GM18520 (cell line): ENCODE results near the gene UBE2QL1.

Experiments
- ATAC-seq: cut with Tn5 transposase; IDR thresholded peaks from one replicate; pipeline ENCODE4 v1.9.1; 2021; ENCODE audit not compliant: unreplicated experiment

The UBE2QL1 gene

GRCh38 chr5:6453937-6454560 lies 5.4 kb downstream of the UBE2QL1 start:
- ATAC-seq, result no peak

GRCh38 chr5:6454628-6455053 lies 6.0 kb downstream of the UBE2QL1 start:
- ATAC-seq, result no peak

GRCh38 chr5:6455571-6456200 lies 7.0 kb downstream of the UBE2QL1 start:
- no peak for ATAC-seq

GRCh38 chr5:6456766-6457370 lies 8.2 kb downstream of the UBE2QL1 start:
- no peak for ATAC-seq

- no peak for ATAC-seq
Observed at GRCh38 chr5:6457592-6457991, 8.9 kb downstream of the UBE2QL1 start.

- ATAC-seq, result no peak
Observed at GRCh38 chr5:6458833-6459232, 10.2 kb downstream of the UBE2QL1 start.

- ATAC-seq, result no peak
Observed at GRCh38 chr5:6459896-6460295, 11.2 kb downstream of the UBE2QL1 start.

- ATAC-seq, result no peak
Observed at GRCh38 chr5:6461006-6461405, 12.3 kb downstream of the UBE2QL1 start.

- ATAC-seq, result no peak
Observed at GRCh38 chr5:6461793-6462650, 13.4 kb downstream of the UBE2QL1 start.

- ATAC-seq, result no peak
Observed at GRCh38 chr5:6462671-6463070, 14.0 kb downstream of the UBE2QL1 start.

- ATAC-seq, result no peak
Observed at GRCh38 chr5:6464441-6464840, 15.8 kb downstream of the UBE2QL1 start.

GRCh38 chr5:6465831-6466790 lies 17.5 kb downstream of the UBE2QL1 start:
- ATAC-seq, result no peak

GRCh38 chr5:6466975-6467567 lies 18.4 kb downstream of the UBE2QL1 start:
- ATAC-seq, result no peak

- ATAC-seq, result no peak
Observed at GRCh38 chr5:6467591-6467990, 18.9 kb downstream of the UBE2QL1 start.

GRCh38 chr5:6468104-6468503 lies 19.4 kb downstream of the UBE2QL1 start:
- no peak for ATAC-seq

GRCh38 chr5:6468870-6469269 lies 20.2 kb downstream of the UBE2QL1 start:
- ATAC-seq, result no peak

- no peak for ATAC-seq
Observed at GRCh38 chr5:6469836-6470235, 21.2 kb downstream of the UBE2QL1 start.

- no peak for ATAC-seq
Observed at GRCh38 chr5:6470672-6471071, 22.0 kb downstream of the UBE2QL1 start.

GRCh38 chr5:6471252-6471651 lies 22.6 kb downstream of the UBE2QL1 start:
- ATAC-seq, result no peak

- ATAC-seq, result no peak
Observed at GRCh38 chr5:6472792-6473191, 24.1 kb downstream of the UBE2QL1 start.
